ENCODE results near the gene MYOZ3. TPM values are rescaled to one million over a fixed set of nuclear protein-coding genes. Genes with fewer than 3 reads are reported as not detected.

Gene MYOZ3
- total RNA-seq, 2 experiments from 2014 or later, result not detected

DNA sequence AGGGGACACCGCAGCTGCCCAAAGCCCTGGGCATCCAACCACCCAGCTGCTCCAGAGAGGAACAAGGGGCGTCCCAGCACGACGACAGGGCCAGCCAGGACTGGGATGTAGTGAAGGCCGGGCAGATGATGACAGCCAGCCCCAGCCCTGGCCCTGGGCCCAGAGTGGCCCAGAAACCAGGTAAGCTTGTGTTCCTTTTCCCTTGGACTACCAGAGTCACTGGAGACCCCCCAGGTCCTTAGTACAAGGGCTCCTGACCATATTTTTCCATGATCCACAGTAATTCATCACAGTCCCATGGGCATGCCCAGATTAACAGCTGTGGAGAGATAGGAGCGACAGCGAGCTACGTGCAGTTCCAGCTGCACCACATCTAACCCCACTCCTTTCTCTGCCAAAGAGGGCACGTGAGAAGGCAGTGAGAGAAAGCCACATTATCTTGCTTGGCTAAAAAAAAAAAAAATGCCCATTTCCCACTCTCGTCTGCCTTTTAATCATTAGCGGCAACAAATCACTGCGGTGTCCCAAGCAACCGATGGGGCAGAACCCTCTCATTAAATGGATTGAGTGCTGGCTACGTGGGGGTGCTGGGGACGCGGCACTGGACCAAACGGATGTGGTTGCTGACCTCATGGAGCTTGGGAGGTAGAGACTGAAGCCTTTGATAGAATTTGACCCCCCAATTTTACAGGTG, 42.3 kb upstream of the MYOZ3 start:
- no peaks in the 10 kb centered on the region for H4K20me1 ChIP-seq (ENCODE audit: insufficient read depth, low read length)
- TF ChIP-seq, protein P1, sequence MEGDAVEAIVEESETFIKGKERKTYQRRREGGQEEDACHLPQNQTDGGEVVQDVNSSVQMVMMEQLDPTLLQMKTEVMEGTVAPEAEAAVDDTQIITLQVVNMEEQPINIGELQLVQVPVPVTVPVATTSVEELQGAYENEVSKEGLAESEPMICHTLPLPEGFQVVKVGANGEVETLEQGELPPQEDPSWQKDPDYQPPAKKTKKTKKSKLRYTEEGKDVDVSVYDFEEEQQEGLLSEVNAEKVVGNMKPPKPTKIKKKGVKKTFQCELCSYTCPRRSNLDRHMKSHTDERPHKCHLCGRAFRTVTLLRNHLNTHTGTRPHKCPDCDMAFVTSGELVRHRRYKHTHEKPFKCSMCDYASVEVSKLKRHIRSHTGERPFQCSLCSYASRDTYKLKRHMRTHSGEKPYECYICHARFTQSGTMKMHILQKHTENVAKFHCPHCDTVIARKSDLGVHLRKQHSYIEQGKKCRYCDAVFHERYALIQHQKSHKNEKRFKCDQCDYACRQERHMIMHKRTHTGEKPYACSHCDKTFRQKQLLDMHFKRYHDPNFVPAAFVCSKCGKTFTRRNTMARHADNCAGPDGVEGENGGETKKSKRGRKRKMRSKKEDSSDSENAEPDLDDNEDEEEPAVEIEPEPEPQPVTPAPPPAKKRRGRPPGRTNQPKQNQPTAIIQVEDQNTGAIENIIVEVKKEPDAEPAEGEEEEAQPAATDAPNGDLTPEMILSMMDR (conservative IDR thresholded peaks at IDR 0.05; ENCODE audit: low read length), result no peak
- no peak for TF ChIP-seq EZH2phosphoT487 (IDR thresholded peaks at IDR 0.05; ENCODE audit: borderline replicate concordance, low read depth, low read length)
- POLR2A ChIA-PET, result no interaction called here
- intact Hi-C loops (cut with micrococcal nuclease; ENCODE audit: unreplicated experiment), result no loop called here
- H3K4me1 ChIP-seq (ENCODE audit: insufficient read depth, low read length, poor library complexity, severe bottlenecking), result no peaks in the 10 kb centered on the region
- H3K27ac ChIP-seq (ENCODE audit: low read depth, low read length, poor library complexity, severe bottlenecking), result no peak overlapping the region
- H3K9me2 ChIP-seq (ENCODE audit: insufficient read depth, low read length), result no peaks in the 10 kb centered on the region
- H3K9me3 ChIP-seq (ENCODE audit: low read length), result no peaks in the 10 kb centered on the region
- no peak for DNase-seq (ENCODE audit: low spot score)
- H3K4me3 ChIP-seq (ENCODE audit: low read depth, low read length, poor library complexity, severe bottlenecking), result no peak overlapping the region
- no peak overlapping the region for H2AFZ ChIP-seq (ENCODE audit: low read length)
- no TSS peak for BruUV-seq (replicated peaks)
- no peaks in the 10 kb centered on the region for H3K36me3 ChIP-seq (ENCODE audit: insufficient read depth, low read length)
- no peak overlapping the region for H3K4me2 ChIP-seq (ENCODE audit: low read length)
- H3K79me2 ChIP-seq (ENCODE audit: insufficient read depth, low read depth, low read length), result no peaks in the 10 kb centered on the region
- CTCF ChIA-PET (ENCODE audit: unreplicated experiment), result no interaction called here

- Histone ChIP-seq H3K4me1 (ENCODE audit: insufficient read depth, low read length, poor library complexity, severe bottlenecking) (no peaks in the 10 kb centered on the region), H3K79me2 (ENCODE audit: insufficient read depth, low read depth, low read length) (no peaks in the 10 kb centered on the region), H3K4me2 (ENCODE audit: low read length) (no peak overlapping the region), H3K9me2 (ENCODE audit: insufficient read depth, low read length) (no peaks in the 10 kb centered on the region), H3K4me3 (ENCODE audit: low read depth, low read length, poor library complexity, severe bottlenecking) (no peak overlapping the region), H3K36me3 (ENCODE audit: insufficient read depth, low read length) (no peaks in the 10 kb centered on the region), H3K27ac (ENCODE audit: low read depth, low read length, poor library complexity, severe bottlenecking) (no peak overlapping the region), H2AFZ (ENCODE audit: low read length) (no peak overlapping the region), H4K20me1 (ENCODE audit: insufficient read depth, low read length) (no peaks in the 10 kb centered on the region), H3K9me3 (ENCODE audit: low read length) (no peaks in the 10 kb centered on the region)
- POLR2A ChIA-PET, result no interaction called here
- no peak for DNase-seq (ENCODE audit: low spot score)
- CTCF ChIA-PET (ENCODE audit: unreplicated experiment), result no interaction called here
- BruUV-seq (replicated peaks), result no TSS peak
- TF ChIP-seq, protein P1 (conservative IDR thresholded peaks at IDR 0.05; ENCODE audit: low read length), result no peak
- TF ChIP-seq EZH2phosphoT487 (IDR thresholded peaks at IDR 0.05; ENCODE audit: borderline replicate concordance, low read depth, low read length), result no peak
- intact Hi-C loops (cut with micrococcal nuclease; ENCODE audit: unreplicated experiment), result no loop called here
These were observed 41.5 kb upstream of the MYOZ3 start for GRCh38 chr5:150619359-150620230.

DNA sequence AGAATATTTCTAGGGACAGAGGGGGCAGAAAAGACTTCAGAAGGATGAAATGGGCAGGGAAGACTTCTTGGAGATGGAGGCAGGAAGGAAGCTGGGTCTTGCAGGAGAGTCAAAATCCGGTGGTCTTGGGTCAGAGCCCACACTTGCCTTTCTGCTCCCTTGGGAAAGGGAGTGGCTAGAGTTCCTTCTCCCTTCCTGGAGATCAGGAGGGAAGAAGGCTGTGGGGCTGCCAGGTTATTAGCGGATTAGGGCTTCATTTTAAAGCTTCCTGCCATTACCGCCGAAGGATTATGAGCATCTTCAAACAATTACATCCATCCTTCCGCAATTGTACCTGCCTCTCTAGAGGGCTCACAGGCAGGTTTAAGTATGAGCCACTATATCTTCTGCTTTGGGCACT, 39.8 kb upstream of the MYOZ3 start:
- Histone ChIP-seq H3K27ac (ENCODE audit: low read depth, low read length, poor library complexity, severe bottlenecking) (no peak overlapping the region), H3K36me3 (ENCODE audit: insufficient read depth, low read length) (no peaks in the 10 kb centered on the region), H3K9me3 (ENCODE audit: low read length) (no peaks in the 10 kb centered on the region), H3K4me1 (ENCODE audit: insufficient read depth, low read length, poor library complexity, severe bottlenecking) (peaks cover 9% of the 10 kb centered on the region), H3K9me2 (ENCODE audit: insufficient read depth, low read length) (no peaks in the 10 kb centered on the region), H3K4me3 (ENCODE audit: low read depth, low read length, poor library complexity, severe bottlenecking) (no peak overlapping the region), H2AFZ (ENCODE audit: low read length) (no peak overlapping the region), H3K79me2 (ENCODE audit: insufficient read depth, low read depth, low read length) (no peaks in the 10 kb centered on the region), H3K4me2 (ENCODE audit: low read length) (no peak overlapping the region), H4K20me1 (ENCODE audit: insufficient read depth, low read length) (no peaks in the 10 kb centered on the region)
- POLR2A ChIA-PET, result no interaction called here
- TF ChIP-seq, protein P1 (conservative IDR thresholded peaks at IDR 0.05; ENCODE audit: low read length), result no peak
- TF ChIP-seq EZH2phosphoT487 (IDR thresholded peaks at IDR 0.05; ENCODE audit: borderline replicate concordance, low read depth, low read length), result no peak
- CTCF ChIA-PET (ENCODE audit: unreplicated experiment), result no interaction called here
- no peak for DNase-seq (ENCODE audit: low spot score)
- BruUV-seq (replicated peaks), result no TSS peak
- intact Hi-C loops (cut with micrococcal nuclease; ENCODE audit: unreplicated experiment), result no loop called here
